Measurements from ENCODE around the gene GPR176. TPM values are rescaled to one million over a fixed set of nuclear protein-coding genes. Genes with fewer than 3 reads are reported as not detected.

GPR176 gene
- total RNA-seq, 2 donors from 2014 or later: 0.85 to 1.5 TPM

DNA sequence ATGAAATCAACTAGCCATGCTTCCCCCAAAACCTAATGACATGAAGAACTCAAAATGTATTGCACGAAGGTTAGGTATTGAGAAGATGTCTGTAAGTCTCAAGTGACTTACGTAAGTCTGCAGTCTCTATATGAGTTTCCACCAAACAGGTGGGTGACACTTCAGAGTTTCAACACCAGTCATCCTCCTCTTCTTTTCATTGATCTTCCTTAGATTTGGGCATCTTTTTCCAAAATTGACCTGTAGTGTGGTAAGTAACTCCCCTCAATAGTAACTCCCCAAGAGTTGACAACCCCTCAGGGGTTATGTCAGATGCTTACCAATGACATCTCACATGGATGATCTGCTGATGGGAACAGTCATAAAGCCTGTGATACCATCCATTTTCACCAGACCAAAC lies 46.1 kb downstream of the GPR176 start:
- DNase-seq (no peak), ATAC-seq (no peak)
- intact Hi-C loops (cut with DNase I, micrococcal nuclease): no loop called here

DNA sequence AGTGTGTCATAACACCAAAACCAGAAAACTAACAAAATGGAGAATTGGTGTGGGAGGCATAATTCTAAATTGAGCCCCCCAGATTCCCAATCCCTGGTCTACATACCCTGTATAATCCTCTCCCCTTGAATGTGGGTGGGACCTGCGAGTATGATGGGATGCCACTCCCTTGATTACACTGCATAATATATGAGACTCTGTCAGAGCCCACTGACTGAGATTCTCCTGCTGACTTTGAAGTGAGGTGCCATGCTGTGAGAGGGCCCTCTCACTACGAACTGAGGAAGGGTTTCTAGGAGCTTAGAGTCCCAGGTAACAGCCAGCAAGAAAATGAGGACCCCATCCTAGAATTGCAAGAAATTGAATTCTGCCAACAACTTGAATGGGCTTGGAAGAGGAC lies 49.5 kb downstream of the GPR176 start:
- DNase-seq (no peak), ATAC-seq (no peak)
- intact Hi-C loops (cut with DNase I, micrococcal nuclease): no loop called here

DNA sequence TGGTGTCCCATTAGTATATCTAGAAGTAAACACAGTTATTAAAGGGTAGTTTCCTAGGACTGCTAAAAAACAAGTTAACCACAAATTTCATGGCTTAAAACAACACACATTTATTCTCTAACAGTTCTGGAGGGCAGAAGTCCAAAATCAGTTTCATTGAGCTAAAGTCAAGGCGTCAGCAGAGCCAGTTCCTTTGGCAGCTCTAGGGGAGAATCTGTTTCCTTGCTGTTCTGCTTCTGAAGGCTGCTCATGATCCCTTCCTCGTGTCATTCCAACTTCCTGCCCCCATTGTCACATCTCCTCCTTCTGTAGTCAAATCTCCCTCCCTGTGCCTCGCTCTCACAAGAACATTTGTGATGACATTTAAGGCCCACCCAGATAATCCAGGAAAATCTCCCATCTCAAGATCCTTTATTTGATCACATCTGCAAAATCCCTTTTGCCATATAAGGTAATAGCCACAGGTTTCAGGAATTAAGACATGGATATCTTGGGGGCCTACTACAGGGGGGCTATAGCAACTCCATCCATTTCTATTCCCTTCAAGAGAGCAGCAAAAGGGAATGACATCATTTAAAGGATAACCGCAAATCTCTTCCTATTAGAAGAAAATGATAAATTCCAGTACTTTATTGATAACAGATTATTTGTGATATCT lies 50.1 kb downstream of the GPR176 start:
- intact Hi-C loops (cut with DNase I, micrococcal nuclease): no loop called here
- ATAC-seq: no peak
- DNase-seq: no peak

DNA sequence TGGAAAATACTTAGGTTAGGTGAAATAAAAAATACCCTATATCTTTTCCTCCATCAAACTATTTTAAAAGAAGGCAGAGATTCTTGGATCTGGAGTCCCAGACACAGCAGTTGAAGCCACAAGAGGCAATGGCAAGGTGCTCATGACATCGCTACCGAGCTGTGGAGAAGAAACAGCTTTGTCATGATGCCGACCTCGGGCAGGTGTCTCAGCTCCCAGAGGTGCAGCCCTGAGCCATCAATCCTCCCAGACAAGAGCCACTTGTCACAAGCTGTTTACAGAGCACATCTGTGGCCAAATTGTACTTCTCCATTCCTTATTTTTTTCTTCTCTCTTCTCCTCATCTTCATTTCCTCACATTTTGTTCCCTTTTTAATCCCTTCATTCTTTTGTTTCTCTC lies 50.8 kb downstream of the GPR176 start:
- DNase-seq (no peak), ATAC-seq (no peak)
- intact Hi-C loops (cut with DNase I, micrococcal nuclease): no loop called here

DNA sequence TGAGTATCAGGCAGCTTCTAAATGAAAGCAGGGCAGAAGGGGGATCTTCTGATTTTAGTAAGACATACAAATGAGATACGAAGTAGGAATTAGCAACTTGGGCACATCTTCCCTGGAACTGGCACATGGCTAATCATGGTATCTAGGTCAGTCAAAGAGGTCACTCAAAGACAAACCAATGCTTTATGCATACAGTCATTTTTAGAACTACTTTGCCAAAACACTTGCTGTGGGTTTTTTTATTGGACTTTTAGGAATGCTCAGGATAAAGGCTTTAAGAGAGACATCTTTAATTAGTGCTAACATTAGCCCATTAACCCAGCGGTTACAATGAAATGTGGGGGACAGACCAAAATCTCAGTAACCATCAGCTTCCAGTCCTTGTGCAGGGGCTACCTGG lies 51.7 kb downstream of the GPR176 start:
- intact Hi-C loops (cut with DNase I, micrococcal nuclease): no loop called here
- DNase-seq (no peak), ATAC-seq (no peak)

DNA sequence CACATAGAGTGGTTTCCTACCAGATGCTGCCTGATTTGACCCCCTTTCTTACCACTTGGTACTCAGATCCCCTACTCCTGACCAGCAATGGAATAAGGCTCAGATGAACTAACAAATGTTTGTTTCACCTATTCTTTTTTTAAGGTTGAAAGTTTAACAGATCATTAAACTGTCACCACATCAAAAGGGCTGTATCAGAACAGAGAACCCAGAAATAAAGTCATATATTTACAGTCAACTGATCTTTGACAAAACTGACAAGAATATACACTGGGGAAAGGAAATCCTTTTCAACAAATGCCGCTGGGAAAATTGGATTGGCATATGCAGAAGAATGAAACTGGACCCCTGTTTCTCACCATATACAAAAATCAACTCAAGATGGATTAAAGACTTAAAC lies 56.0 kb downstream of the GPR176 start:
- ATAC-seq: no peak
- intact Hi-C loops (cut with DNase I, micrococcal nuclease): no loop called here
- DNase-seq: no peak

DNA sequence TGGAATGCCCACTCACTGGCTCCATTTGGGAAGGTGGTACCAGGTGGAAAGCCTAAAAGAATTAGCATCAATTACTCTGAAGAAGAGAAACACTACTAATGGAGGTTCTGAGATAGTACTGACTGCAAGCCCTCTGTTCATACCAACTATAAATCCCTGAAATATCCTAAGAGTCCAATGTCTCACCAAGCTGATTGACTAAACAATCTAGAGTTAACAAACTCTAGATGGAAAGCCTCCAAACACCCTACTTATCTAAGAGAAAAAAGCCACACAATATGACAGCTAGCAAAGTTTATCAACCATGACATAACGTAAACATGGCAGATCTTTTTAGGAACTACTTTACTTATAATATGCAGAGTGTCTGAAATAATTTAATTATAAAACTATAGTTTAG lies 59.2 kb downstream of the GPR176 start:
- ATAC-seq (no peak), DNase-seq (no peak)
- intact Hi-C loops (cut with DNase I, micrococcal nuclease): no loop called here

DNA sequence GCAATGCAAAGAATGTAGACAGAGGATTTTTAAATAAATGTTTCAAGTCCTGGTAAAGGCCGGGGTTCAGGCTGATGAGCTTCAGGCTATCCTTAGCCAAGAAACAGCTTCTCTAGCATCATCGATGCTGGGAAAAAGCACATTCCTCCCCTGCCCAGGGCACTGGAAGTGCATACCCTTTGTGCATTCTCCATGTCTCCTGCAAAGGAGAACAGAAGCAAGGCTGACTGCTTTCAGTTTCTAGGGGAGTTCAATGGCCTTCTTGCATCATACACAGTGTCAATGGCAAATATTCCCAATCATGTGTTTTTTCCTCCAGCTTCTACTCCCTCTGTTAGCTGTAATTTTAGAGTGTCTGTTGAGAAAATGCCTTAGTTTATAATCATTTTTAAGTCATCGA lies 59.9 kb downstream of the GPR176 start:
- DNase-seq: no peak
- intact Hi-C loops (cut with DNase I, micrococcal nuclease): no loop called here
- no peak for ATAC-seq

DNA sequence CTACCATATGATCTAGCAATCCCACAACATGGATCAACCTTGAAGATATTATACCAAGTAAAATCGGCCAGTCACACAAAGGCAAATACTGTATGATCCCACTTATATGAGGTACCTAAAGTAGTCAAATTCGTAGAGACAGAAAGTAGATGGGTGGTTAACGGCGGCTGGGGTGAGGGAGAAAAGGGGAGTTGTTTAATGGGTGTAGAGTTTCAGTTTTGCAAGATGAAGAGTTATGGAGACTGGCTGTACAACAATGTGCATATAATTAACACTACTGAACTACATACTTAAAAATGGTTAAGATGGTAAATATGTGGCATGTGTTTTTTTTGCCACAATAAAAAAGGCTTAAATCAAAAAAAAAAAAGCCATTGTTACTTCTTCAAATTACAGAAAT lies 60.4 kb downstream of the GPR176 start:
- ATAC-seq (no peak), DNase-seq (no peak)

DNA sequence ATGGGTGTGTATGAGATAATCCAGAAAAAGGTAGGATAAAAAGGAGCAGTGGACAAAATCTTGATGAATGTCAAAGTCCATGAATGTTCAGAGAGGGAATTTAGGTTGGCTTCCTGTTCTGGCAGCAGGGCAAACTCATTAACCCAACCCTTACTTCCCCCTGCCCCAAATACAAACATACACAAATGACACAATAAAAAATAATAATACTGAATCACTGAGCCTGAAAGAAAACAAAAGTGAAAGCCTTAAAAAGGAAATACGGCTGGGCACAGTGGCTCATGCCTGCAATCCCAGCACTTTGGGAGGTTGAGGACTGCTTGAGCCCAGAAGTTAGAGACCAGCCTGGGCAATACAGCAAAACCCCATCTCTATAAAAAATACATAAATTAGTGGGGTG lies 62.9 kb downstream of the GPR176 start:
- intact Hi-C loops (cut with DNase I, micrococcal nuclease): no loop called here
- ATAC-seq (peak; percentile 62), DNase-seq (no peak)

More for the DNA sequence above, 60.4 kb downstream of the GPR176 start:
- intact Hi-C loops (cut with DNase I, micrococcal nuclease): no loop called here

DNA sequence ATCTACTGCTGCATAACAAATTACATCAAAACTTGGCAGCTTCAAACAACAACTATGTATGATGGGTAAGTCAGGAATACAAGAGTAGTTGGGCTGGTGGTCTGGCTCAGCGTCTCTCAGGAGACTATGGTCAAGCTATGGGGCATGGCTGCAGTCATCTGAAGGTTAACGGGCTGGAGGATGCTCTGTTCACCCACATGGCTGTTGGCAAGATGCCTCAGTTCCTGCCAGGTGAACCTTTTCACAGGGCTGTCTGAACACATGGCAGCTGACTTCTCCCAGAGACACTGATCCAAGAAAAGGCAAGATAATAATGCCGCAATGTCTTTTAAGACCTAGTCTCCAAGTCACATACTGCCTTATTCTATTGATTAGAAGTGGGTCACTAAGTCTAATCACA lies 63.7 kb downstream of the GPR176 start:
- no peak for DNase-seq
- no peak for ATAC-seq
- intact Hi-C loops (cut with DNase I, micrococcal nuclease): no loop called here

DNA sequence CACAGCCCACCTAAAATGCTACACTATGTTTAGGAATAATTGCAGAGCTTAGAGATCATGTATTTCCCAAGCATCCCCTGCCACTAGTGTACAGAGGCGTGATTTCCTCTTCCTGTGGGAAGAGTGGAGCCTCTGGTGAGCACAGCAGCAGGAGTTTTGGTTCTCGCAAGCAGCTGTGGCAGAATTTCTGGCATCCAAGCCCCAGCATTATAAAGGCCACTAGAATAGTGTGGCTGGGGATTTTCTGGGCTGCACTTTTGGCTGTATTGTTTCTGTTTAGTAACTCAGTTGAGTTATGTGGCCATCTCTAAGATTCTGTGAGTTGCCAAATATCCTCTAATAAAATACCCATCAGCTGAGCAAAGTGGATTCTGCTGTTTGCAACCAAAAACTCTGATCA lies 64.7 kb downstream of the GPR176 start:
- intact Hi-C loops (cut with DNase I, micrococcal nuclease): no loop called here
- DNase-seq (no peak), ATAC-seq (no peak)

DNA sequence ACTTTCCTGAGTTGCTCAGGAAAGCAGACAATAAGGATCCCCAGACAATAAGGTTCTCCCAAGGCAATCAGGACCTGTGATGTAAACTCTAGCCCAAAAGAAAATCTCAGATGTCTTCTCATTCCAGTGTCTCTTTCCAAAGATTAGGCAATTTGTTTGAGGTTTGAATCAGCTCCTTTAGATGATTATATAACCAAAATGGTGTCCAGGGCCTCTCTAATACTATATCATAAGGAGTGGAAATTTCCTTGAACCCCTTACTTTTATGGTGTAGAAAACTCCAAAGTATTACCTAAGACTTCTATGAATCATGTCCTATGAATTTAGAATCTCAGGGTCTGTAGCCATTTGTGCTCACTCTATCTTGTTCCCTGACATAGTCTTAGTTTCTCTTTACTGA lies 65.9 kb downstream of the GPR176 start:
- intact Hi-C loops (cut with DNase I, micrococcal nuclease): no loop called here
- ATAC-seq (no peak), DNase-seq (no peak)

DNA sequence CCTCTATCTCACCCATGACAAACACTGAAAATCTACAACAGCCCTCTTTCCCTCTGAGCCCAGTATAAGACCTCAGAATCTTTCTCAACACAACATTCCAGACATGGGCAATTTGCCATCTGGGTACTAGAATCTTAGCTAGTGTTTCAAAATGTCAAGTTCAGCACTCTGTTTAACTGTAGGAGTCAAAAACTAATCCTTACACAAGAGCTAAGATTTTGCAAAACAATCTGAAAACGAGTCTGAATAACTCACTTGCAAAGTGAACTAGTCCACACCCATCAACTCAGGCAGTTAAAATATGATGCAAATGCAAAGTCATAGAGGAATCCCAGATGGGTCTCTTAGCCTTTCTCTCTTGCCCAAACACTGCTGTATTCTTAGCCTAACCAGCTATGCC lies 67.8 kb downstream of the GPR176 start:
- intact Hi-C loops (cut with DNase I, micrococcal nuclease): no loop called here
- DNase-seq: no peak
- no peak for ATAC-seq

DNA sequence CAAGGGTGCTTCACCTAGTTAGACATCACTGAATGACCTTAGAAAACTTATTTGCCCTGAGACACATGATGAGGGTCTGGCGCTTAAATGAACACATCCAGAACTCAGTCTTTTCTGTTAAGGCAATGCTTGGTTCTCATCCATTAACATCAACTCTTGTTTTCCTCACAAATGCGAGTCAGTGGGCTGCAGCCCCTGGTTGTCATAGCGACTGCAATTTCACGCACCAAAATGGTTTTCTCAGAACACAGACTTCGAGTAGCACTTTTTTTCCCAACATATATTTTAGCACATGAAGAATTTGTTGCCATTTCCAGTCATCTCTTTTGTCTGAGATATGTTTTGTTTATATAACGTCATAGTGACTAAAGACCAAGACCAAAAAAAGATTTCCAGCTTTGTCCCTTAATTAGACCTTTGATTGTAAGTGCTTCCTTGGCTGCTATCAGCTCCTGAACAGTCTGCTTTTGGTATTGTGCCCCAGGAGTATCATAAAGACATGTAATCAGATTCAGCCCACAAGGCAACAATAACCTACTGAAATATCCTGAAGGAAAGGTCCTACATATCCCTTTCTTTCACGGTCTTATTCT lies 68.5 kb downstream of the GPR176 start:
- intact Hi-C loops (cut with DNase I, micrococcal nuclease): no loop called here
- no peak for ATAC-seq
- no peak for DNase-seq

DNA sequence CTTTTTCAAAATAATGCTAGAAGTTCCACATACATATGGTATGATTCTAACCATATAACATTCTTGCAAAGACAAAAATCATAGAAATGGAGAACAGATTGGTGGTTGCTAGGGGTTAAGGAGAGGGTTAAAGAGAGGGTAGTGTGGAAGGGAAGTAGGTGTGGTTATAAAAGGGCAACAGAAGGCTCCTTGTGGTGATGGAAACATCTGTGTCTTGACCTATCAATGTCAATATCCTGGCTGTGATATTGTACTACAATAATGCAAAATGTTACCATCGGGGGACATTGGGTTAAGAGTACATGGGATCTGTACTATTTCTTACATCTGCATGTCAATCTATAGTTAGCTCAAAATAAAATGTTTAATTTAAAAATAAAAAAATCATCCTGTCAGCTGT lies 69.6 kb downstream of the GPR176 start:
- intact Hi-C loops (cut with DNase I, micrococcal nuclease): no loop called here
- ATAC-seq: no peak
- no peak for DNase-seq

DNA sequence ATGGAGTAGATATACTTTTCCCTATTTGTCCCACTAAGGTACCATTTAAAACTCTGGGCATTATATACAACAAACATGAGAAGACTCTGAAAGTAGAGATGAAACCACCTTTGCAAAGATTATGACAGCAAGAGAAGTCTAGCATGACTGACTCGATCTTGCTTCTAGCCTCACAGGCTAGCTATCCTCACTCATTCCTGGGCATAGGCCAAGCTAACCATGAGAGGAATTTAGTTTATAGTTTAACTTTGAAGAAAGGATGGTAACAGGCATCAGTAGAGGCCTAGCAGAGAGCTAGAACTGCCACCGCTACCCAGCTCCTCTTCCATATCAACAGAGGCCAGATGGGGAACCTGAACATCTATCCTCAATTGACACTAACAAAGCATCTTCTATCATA lies 74.0 kb downstream of the GPR176 start:
- DNase-seq (no peak), ATAC-seq (no peak)
- intact Hi-C loops (cut with DNase I, micrococcal nuclease): no loop called here

DNA sequence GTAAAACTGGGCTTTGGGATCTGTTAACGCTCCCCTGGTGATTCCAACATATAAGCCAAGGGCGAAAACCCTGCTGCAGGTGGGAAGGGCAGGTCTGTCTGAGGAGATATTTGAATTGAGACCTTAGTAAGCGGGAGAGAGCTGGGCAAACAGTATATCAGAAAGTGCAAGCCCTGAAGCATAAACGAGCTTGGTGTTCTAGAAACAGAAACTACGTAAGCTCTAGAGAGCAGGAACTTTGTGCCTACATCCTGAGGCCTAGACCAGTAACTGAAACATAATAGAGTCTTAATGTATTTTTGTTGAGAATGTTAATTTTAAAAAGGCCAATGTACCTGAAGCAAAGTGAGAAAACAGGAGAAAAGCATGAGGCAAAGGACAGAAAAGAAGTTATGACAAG lies 74.5 kb downstream of the GPR176 start:
- DNase-seq (no peak), ATAC-seq (no peak)
- intact Hi-C loops (cut with DNase I, micrococcal nuclease): no loop called here

DNA sequence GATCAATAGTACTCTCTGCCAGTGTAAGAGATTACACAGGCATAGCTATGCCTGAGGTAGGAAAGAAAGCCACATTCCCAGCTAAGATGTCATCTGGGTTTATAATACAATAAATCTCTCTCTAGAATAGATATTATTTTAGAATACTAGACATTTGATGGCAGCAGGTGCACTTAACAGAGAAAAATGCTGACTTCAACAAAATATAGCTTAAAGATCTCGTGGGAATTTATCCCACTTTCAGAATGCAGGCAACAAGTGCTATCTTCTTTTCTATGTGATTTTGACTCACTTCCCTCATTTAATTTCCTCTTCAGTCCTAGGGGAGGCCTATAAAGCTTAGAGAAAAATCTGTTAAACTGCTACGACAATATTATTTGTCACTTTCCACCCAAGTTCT lies 76.5 kb downstream of the GPR176 start:
- ATAC-seq (no peak), DNase-seq (no peak)
- intact Hi-C loops (cut with DNase I, micrococcal nuclease): no loop called here

DNA sequence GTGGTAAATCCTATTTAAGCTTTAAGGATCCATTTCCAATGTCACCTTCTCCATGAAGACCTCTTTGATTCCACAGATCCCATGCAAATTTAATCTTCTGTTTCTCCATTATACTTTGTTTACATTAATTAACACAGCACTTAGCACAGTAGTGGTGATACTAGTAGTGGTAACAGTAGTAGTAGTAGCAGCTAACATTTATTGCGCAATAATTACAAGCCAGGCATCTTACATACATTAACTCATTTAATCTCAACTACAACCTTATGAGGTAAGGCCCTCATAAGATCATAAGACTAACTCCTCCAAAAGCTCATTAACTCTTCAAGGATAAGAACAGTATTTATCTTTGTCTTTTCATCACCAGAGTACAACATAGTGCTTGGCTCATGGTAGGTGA lies 82.6 kb downstream of the GPR176 start:
- intact Hi-C loops (cut with DNase I, micrococcal nuclease): no loop called here
- no peak for ATAC-seq
- DNase-seq: no peak

DNA sequence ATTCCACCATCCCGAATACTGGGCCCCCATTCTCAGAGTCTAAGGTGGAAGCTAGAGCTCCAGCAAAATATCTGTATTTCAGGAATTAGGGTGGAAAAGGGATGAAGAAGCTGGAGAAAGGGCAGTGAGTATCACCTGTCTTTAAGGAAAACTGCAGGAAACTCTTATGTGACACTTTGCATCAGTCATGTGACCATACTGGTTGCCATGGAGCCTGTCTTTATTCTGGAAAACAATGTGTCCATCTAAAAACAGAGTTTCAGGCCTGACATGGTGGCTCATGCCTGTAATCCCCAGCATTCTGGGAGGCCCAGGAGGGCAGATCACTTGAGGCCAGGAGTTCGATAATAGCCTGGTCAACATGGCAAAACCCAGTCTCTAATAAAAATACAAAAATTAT lies 84.5 kb downstream of the GPR176 start:
- ATAC-seq (no peak), DNase-seq (no peak)
- intact Hi-C loops (cut with DNase I, micrococcal nuclease): no loop called here
